WI38 (cell line): Measurements from ENCODE around the gene TTC39A.

ENCODE experiments used
- H3K4me3 ChIP-seq: 2 replicates; pipeline ENCODE4 v1.5.1; 2011; ENCODE audit warnings: low read depth, mild to moderate bottlenecking, control low read depth, low read length
- CTCF ChIP-seq: IDR thresholded peaks from 2 replicates; pipeline ENCODE4 v1.5.1; 2012; ENCODE audit warnings: low read depth, mild to moderate bottlenecking, control low read depth, low read length

Gene TTC39A

GRCh38 chr1:51266791-51267190 is 63.6 kb downstream of the TTC39A start:
- H3K4me3 ChIP-seq: no peak overlapping the region
- no peak for TF ChIP-seq CTCF

GRCh38 chr1:51266181-51266580 is 64.2 kb downstream of the TTC39A start:
- H3K4me3 ChIP-seq: no peak overlapping the region
- no peak for TF ChIP-seq CTCF

GRCh38 chr1:51265618-51266017 is 64.7 kb downstream of the TTC39A start:
- TF ChIP-seq CTCF: no peak
- no peak overlapping the region for H3K4me3 ChIP-seq

GRCh38 chr1:51264451-51264850 is 65.9 kb downstream of the TTC39A start:
- TF ChIP-seq CTCF: no peak
- no peak overlapping the region for H3K4me3 ChIP-seq

GRCh38 chr1:51263147-51263877 is 67.0 kb downstream of the TTC39A start:
- TF ChIP-seq CTCF: no peak
- no peak overlapping the region for H3K4me3 ChIP-seq

- no peak overlapping the region for H3K4me3 ChIP-seq
- TF ChIP-seq CTCF: no peak
Observed at GRCh38 chr1:51255331-51255730, 75.0 kb downstream of the TTC39A start.

- no peak overlapping the region for H3K4me3 ChIP-seq
- TF ChIP-seq CTCF: no peak
Observed at GRCh38 chr1:51253691-51254090, 76.7 kb downstream of the TTC39A start.
